GM12801 (cell line): ENCODE results near the gene PUS7L.

Experiments
- CTCF ChIP-seq: IDR thresholded peaks from one replicate; pipeline ENCODE4 v1.5.1; 2011; ENCODE audit warnings: control low read depth; ENCODE audit not compliant: insufficient read length; ENCODE audit errors: extremely low read depth

The PUS7L gene

GRCh38 chr12:43758728-43759563 lies at the start of gene PUS7L, which contains the start of gene IRAK4:
Gene PUS7L (minus strand): TSS chr12:43758790. CDS start chr12:43755245, 3,545 bp downstream.
Gene IRAK4 (plus strand): TSS chr12:43758951. CDS start chr12:43768112, 9,161 bp downstream.
- no peak for TF ChIP-seq CTCF

- TF ChIP-seq CTCF: no peak
Observed at GRCh38 chr12:43807386-43807785, 48.8 kb upstream of the PUS7L start.

- no peak for TF ChIP-seq CTCF
Observed at GRCh38 chr12:43806737-43807072, 48.1 kb upstream of the PUS7L start.

- no peak for TF ChIP-seq CTCF
Observed at GRCh38 chr12:43805860-43806736, 47.5 kb upstream of the PUS7L start, which contains the start of gene TWF1. Gene TWF1 (minus strand): TSS chr12:43806317. CDS start chr12:43806245, 72 bp downstream.

GRCh38 chr12:43805149-43805859 lies 46.7 kb upstream of the PUS7L start:
- TF ChIP-seq CTCF: no peak

- no peak for TF ChIP-seq CTCF
Observed at GRCh38 chr12:43797561-43798217, 39.1 kb upstream of the PUS7L start.
